ENCODE results near the gene ARHGAP10. TPM values are rescaled to one million over a fixed set of nuclear protein-coding genes. Genes with fewer than 3 reads are reported as not detected.

The ARHGAP10 gene
- total RNA-seq, 1 donor from 2014 or later, result 9.1 TPM

DNA sequence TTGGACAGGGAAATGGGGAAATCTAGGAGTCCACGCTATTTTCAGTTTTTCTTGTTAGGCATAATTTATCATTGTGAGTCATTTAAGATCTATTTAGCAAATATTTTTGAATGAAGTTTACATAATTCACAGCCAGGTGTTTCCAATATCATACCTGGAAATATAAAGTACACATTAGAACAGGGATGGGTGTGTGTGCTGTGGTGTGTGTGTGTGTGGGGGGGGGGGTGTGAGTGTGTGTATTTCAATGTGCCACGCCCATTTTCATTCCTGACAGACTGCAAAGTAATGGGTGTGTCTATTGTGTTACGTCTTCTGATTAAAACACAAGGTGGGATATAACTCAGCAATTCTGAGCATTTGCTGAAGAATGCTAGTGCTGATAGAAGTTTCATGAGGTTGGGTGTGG lies 33.2 kb downstream of the ARHGAP10 start:
- DNase-seq (ENCODE audit: low read depth in 2 of 2), result no peak

DNA sequence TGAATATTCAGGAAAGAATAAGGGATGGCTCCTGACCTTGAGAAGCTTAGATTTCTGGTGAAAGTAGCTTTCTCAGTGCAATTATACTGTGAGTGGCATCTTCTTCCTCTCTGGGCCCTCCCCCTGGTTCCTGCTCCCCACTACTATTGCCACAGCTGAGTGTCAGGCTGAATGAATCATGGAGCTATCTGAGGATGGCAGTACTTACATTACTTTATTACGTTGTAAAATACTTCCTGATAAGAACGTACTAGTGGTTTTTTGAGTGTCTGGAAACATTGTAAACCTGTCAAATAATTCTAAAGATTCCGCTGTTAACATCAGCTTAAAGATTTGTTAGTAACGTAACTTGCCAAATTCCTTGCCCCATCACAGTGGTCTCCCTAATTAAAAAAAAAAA lies 36.2 kb downstream of the ARHGAP10 start:
- peak in 1 of 2 donors; percentile 89 for DNase-seq (ENCODE audit: low read depth in 2 of 2)

DNA sequence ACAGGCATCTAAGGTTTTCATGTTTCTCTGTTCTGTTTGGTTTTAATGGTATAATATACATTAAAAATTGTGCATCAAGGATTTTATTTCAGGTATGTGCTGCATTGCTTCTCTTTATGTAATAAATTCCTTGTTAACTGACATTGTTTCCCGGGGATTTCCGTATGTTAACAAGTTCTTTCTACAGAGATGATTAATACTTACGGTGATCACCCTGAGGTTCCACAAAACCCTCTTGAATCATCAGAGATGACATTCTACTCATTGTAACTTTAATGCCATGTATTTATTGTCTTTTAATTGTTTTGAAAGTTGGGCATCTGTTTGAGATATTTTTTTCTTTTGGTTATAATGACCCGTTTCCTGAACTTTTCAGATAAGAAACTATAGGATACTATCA lies 37.5 kb downstream of the ARHGAP10 start:
- DNase-seq (ENCODE audit: low read depth in 2 of 2), result peak in 1 of 2 donors; percentile 60

DNA sequence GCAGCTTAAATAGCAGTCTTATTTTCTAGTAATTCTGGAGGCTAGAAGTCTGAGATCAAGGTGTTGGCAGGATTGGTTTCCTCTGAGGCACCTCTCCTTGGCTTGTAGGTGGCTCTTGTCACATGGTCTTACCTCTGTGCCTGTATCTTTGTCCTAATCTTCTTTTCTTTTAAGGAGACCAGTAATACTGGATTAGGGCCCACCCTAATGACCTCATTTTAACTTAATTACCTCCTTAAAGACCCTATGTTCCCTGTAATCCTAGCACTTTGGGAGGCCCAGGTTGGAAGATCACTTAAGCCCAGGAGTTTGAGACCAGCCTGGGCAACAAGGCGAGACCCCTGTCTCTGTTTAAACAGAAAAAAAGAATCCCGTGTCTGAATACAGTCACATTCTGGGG lies 38.9 kb downstream of the ARHGAP10 start:
- DNase-seq (ENCODE audit: low read depth in 2 of 2), result no peak

DNA sequence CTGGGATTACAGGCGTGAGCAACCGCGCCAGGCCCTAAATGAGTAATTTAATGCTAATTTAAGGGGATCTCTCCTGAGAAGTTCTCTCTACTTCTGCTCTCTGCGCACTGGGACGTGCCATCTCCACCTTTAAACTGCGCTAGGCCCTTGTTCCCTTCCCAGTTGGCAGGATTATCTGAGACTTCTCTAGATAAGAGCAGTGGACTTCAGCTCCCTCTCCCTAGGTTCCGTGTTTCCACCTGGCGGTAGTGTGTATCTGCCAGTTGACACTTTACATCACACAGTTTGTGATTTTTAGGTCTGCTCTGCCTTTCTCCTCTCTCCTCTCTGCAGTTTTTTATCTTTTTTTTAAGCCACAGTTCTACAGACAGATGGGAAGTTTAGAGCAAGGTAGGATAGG lies 40.2 kb downstream of the ARHGAP10 start:
- no peak for DNase-seq (ENCODE audit: low read depth in 2 of 2)

DNA sequence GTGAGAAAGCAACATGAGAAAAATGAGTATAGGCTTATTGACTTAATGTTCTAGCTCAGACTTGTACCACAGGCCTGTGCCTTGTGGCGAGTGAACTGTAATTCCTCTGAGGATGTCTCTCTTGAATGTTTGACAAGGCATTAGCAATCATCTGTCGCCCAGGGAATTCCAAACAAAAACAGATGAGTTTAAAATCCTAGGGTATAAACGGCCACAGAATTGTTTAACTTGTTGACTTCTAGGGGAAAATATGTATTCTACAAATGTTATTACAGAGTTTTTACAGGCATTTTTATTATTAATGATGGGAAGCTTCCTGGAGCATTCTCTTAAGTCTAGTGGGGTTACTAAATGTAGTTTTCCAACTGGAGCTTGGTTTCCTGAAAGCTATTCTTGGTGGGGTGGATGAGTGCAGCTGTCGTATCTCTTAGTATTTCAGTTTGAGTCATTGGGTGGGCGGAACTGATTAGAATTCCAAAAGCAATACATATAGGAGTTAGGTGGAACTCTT lies 40.6 kb downstream of the ARHGAP10 start:
- DNase-seq (ENCODE audit: low read depth in 2 of 2), result peak; percentile 64 to 91

DNA sequence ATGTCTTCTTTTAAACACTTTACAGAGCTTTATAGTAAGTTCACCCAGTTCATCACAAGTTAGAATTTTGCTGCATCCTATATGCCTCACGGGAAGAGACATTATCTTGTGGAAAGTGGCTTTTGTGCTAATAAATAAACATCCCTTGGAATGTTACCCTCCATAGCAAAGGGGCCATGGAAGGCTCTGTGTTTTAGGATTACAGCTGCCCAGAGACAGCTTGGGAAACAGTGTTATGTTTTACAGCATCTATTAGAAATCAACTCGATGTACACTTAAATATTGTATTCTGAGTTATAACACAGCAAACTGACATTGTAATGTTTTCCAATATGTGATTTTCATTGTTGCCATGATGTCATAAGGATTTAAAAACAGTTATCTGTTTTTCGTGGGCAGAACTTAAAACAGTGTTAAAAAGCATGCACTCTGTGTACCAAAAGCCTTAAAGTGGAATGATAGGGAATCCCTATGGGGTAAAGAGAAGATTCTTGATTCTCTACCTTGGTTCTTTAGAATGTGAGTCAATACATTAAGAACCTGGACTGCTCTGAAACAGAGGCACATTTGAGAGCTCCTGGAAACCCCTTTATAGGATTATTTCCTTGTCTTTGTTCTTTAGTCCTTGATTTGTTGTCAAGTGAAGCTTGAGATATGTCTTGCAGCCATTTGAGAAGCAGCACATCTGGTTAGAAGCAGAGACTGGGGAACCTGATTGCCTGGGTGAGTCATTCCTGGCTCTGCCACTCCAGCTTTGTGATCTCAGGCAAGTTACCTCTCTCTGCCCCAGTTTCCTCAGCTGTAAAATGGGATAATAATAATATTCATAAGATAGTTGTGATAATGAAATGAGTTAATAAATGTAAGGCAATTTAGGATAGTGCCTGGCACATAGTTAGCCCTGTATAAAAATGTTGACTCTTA lies 41.6 kb downstream of the ARHGAP10 start:
- peak in 1 of 2 donors; percentile 69 for DNase-seq (ENCODE audit: low read depth in 2 of 2)

DNA sequence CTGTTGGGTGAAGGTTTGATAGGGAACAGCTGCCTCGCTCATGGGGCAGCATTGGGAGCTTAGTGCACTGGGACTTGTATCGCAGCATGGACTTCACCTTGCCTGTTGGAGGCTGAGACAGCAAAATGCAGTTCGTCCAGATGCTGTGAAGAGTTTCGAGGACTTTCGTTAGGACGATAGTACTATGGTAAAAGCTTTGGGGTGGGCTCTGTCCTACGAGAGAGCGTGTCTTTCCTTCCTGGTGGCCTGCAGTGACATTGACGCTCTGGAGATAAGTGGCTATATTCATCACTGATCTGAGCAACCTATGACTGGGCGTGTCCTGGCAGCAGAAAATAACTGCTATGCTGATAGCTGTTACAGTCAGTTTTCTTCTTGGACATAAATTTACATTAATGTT lies 44.8 kb downstream of the ARHGAP10 start:
- DNase-seq (ENCODE audit: low read depth in 2 of 2), result no peak

DNA sequence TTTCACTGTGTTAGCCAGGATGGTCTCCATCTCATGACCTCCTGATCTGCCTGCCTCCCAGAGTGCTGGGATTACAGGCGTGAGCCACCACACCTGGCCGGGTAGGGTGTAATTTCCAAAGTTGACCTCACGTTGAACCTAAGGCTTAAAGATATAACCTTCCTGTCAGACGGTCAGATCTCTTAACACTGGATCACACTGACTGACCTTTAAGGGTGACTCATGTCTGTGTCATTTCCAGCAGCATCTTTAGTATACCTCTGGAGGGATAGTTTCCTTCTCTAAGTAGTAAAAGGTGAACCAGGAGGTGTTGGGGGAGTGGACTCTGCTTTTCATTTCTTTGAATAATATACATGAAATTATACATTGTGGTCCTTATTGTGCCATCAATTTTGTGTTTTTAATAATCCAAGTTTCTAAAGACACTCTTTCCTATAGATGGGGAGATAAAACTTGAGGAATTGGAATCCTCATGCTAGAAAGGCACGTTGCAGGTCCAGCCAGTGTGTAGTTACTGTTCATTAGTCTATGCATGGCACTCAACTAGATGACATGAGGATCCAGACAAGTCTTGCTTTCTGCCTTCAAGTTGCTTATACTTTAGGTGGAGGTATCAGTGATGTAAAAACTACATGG lies 45.7 kb downstream of the ARHGAP10 start:
- peak in 1 of 2 donors; percentile 43 for DNase-seq (ENCODE audit: low read depth in 2 of 2)

DNA sequence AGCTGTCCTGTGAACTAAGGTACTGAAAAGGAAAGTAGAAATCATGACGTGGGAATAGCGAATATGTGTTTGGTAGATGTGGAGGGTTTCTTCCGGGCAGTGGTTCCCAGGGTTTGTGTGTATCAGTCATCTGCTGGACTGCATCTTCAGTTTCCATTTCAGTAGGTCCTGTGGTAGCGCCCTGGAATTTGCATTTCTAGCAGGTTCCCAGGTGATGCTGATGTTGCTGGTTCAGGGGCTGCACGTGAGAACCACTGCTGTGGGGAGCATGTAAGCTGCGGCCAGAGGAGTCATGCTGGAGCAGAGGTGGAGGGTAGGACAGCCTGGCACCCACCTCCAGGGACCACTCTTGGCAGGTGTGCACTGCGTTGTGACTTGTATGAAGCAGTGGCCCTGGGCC lies 47.1 kb downstream of the ARHGAP10 start:
- DNase-seq (ENCODE audit: low read depth in 2 of 2), result no peak

DNA sequence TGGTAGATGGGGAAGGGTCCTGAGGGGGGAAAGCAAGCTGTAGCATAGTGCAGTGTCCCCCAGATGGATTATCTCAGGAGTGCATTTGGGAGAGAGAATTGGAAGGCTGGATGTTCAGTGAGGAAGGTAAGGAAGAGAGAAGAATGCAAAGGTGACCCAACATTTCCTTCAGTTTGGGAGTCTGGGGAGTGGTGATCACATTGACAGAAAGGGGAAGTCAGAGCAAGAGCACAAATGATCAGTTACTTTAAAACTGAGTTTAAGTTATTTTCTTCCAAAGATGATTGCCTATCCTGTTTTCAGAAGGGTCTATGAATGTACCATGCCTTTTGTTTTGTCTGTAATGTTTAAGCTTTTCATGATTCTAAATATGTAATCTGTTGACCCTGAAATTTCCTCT lies 47.6 kb downstream of the ARHGAP10 start:
- DNase-seq (ENCODE audit: low read depth in 2 of 2), result no peak

DNA sequence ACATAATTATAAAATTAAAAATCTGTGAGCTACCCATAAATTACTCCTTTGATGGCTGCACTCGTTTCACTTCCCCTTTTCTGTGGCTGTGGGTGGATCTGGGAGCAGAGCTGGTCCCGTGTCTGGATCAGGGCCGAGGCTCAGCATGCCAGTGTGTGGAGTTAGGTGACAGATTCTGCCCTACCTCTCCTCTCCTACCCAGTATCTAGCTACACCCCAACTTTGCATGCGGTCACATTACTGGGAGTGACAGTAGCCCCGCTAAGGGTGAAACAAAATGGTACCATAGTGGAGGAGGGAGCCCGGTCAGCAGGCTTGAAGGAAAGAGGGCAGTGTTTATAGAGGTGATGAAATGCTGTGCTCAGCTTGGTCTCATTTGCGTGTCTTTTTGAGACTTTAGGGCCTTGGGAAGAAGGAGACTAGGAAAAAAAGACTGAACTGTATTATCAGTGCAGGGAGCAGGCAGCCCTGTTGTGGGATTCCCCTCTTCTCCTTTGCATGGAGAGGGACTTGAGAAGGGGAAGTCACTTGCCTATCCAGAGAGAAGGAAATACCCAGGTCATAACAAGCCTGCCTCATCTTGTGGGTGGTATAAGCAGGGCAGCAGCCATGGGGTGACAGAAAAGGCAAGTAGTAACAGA lies 48.4 kb downstream of the ARHGAP10 start:
- DNase-seq (ENCODE audit: low read depth in 2 of 2), result no peak

DNA sequence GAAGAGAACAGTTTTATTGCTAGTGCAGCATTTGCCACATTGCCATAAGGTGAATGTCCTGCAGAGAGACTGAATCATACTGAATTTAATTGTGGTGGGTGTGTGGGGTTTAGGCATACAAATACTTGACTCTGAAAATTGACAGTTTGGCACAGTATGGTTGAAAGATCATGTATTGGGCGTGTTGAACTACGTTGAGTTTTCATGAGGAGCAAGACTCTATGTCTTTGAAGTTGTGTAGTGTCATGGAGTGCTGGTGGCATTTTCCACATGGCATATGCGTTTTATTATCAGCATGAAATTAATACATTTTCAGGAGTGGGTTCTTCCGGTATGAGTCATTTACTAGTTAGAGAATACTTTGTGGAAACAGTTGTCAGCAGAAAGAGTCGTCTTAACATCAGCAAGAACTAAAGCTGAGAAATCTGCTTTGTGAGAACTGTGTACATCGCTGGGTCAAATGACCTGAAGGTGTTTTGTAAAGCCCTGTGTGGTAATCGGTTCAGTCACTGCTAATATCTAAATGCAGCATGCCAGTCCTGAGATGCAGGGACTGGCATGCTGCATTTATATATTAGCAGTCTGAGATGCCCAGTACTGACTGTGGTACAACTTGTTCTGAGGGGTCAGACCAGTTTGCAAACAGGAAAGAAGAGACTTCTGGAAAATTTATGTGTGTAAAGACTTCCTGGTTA lies 50.3 kb downstream of the ARHGAP10 start:
- DNase-seq (ENCODE audit: low read depth in 2 of 2), result peak in 1 of 2 donors; percentile 51

DNA sequence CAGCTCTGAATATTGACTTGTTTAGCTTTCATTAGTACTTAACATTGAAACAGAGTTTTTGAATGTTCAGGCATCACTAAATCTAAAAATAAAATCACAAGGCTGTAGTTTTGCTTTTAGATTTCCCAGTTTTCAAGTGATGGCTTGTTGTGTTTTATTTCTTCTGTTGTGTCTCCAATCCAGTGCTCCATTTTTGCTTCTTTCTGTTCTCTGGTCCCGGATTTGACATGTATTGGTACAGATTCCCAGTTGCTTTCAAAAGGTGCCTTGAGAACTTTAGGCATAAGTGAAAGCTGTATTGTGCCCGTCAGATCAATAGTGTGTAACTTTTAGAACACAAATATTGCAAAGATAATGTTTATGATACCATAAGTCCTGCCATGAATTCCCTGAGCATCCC lies 53.2 kb downstream of the ARHGAP10 start:
- DNase-seq (ENCODE audit: low read depth in 2 of 2), result no peak

DNA sequence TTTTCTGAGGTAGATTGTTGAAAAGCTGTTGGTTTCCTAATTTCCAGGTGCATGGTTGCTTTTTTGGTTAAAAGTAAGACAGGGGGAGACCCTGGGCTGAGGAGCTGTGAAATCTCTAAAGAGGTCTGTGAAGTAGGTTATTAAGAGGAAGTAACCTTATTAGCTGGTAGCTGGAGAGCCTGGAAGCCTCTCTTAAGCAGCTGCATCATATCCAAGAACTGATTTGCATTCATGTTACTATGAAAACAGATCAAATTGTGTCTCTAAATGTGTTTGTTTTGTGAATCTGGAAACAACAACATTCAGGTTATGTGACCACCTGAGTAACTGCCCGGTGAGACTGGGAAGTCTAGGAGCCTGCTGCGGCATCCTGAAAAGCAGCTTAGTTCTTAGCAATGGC lies 54.1 kb downstream of the ARHGAP10 start:
- DNase-seq (ENCODE audit: low read depth in 2 of 2), result no peak

DNA sequence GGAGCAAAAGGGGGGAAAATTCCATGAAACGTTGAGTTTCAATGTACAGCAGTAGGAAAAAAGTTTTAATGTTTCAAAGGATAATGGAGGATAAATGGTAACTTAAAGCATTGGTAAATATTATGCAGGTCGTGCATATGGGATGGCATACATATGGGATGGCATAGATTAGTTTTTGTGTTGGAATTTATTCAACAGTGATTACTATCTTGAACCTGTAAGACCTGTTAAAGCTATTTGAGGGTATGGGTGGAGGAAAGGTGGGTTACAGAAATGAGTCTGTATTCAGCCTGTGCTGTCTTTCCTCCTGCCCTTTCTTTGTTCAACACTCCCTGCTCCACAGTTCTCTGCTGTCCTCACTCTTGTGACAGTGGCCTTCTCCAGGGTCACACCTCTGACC lies 54.6 kb downstream of the ARHGAP10 start:
- DNase-seq (ENCODE audit: low read depth in 2 of 2), result no peak

DNA sequence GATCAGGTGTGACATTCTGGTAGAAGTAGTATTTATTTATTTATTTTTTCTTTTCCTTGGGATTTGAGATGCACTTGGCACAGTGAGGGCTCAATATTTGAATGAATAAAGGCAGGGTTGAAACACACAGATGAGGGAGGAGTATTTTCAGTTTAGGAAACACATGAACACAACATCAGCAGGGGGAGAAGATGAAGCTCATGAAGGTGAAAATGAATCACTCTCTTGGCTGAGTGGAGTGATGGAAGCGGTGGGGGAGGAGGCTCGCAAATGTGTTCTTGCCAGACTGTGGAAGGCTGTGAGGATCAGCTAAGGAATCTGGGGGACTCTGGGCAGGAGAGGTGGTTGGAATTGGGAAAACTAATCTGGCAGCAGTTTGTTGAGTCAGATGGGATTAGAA lies 55.3 kb downstream of the ARHGAP10 start:
- DNase-seq (ENCODE audit: low read depth in 2 of 2), result no peak

DNA sequence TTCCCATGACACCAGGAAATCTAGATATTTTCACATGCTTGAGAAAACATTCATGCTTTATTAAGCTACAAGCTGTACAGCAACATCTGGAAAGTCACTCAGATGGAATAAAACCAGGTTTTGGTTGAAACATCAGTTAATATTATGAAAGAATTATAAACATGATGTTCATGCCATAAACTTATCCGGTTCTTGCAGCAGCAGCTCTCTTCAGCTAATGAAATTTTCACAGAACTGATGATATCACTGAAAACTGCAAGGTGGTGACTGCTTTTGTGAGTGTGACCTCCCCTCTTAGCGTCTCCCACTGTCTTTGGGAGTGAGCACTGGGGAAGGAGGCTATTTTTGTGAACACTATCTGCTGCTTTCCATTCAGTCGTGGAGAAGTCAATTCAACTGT lies 56.9 kb downstream of the ARHGAP10 start:
- DNase-seq (ENCODE audit: low read depth in 2 of 2), result no peak

DNA sequence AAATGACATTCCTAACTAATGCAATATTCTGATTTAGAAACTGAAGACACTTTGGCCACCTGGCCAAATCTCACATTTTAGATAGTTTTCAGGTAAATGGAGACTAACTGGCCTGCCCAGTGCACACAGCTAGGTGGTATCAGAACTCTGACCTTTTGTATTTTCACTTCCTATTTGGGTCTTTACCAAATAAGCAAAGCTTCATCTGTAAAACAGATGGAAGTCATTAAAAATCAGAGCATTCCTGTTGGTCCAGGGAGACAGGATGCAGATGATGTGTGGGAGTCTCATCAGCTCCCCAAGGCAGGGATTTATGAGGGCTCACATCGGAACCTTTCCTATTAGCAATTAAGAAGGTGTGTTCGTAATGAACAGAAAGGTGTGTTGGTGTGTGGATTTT lies 57.7 kb downstream of the ARHGAP10 start:
- no peak for DNase-seq (ENCODE audit: low read depth in 2 of 2)

DNA sequence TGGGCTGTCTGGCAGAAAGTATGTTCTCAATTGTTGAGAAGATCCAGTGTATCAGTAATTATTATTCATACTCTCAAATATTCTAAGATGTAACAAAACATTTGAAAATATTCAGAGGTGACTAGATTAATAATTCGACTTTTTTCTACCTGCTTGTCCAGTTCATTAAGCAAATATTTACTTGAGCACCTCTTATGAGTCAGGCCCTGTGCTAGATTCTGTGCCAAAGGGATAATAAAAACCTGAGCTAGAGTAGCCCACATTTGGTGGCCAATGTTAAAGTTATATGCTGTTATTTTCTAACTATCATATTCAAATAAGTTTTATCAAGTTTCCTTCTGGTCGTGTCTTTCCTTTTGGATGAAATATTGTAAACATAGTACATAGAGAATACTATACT lies 58.5 kb downstream of the ARHGAP10 start:
- DNase-seq (ENCODE audit: low read depth in 2 of 2), result no peak

DNA sequence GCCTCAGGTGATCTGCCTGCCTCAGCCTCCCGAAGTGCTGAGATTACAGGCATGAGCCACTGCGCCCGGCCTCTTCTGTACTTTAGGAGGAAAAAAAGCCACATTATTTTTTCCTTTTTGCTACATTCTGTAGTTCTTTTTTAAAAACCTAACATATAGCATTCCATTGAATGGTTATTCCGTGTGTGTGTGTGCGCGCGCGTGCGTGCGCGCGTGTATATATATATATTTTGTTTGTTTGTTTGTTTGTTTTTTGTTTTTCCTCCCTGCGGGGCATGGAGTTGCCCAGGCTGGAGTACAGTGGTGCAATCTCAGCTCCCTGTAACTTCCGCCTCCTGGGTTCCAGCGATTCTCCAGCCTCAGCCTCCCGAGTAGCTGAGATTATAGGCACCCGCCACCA lies 59.5 kb downstream of the ARHGAP10 start:
- no peak for DNase-seq (ENCODE audit: low read depth in 2 of 2)

DNA sequence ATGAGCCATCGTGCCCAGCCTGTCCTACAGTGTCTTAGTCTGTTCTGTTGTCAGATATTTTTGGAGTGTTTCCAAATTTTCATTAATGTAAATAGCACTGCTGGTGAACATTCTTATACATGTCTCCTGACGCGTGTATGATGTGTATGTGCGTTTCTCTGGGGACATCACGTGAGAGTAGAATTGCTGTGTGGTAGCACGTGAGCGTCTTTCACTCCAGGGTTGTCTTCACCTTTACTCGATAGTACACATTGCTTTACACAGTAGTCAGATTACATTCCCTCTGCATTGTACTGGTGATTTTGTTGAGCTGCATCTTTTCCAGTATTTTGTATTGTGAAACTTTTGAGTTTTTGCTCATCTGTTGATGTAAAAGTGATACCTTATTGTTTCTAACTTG lies 60.0 kb downstream of the ARHGAP10 start:
- no peak for DNase-seq (ENCODE audit: low read depth in 2 of 2)

Measured in dermis microvascular lymphatic vessel endothelial cell (primary cell).